Naive thymus-derived CD4-positive, alpha-beta T cell (primary cell): ENCODE measurements around the gene NSF. TPM values are rescaled to one million over a fixed set of nuclear protein-coding genes. Genes with fewer than 3 reads are reported as not detected.
"Not testable (repeated sequence)": the region's sequence is repeated elsewhere in the genome, so short reads cannot be mapped to it uniquely, and the experiment has no call there.

Source experiments
- ATAC-seq: fragments of 150-1000 bp; cut with Tn5 transposase; 2 replicates; pipeline ENCODE4 v1.10.0; 2021; ENCODE audit warnings: mild to moderate bottlenecking, moderate library complexity
- CTCF ChIA-PET: fragments of 350-600 bp; sonication (Branson Sonifier 250); formaldehyde crosslinking; loops from one replicate; lab custom pipeline; 2021; ENCODE audit warnings: antibody characterized with exemption; lab: Charles Lee
- POLR2A ChIA-PET: fragments of 350-600 bp; sonication (Branson Sonifier 250); formaldehyde crosslinking; loops from one replicate; lab custom pipeline; 2021; ENCODE audit warnings: antibody characterized with exemption, inconsistent platforms; lab: Charles Lee
- DNase-seq, 9 donors: peaks; one replicate each; pipeline versions ENCODE4 v3.0.0 to v3.0.0-alpha.2; 2020 to 2022; ENCODE audit warnings: mixed read lengths in 1 of 9
- H3K27ac ChIP-seq: one replicate; pipeline ENCODE4 v1.7.0; 2013; ENCODE audit warnings: mild to moderate bottlenecking, low read depth, low read length, moderate library complexity
- H3K27me3 ChIP-seq, 2 donors: one replicate each; pipeline ENCODE4 v1.7.0; 2013; ENCODE audit warnings: low read length in 2 of 2, mild to moderate bottlenecking in 2 of 2, moderate library complexity in 2 of 2; ENCODE audit not compliant: control insufficient read depth in 2 of 2, insufficient read depth in 2 of 2
- H3K36me3 ChIP-seq, 3 experiments: 1 replicate in 2 of 3; 2 replicates in 1 of 3; pipeline ENCODE4 v1.7.0; 2013; ENCODE audit warnings: low read length in 3 of 3, mild to moderate bottlenecking in 3 of 3, moderate library complexity in 1 of 3; ENCODE audit not compliant: insufficient read depth in 3 of 3, control insufficient read depth in 2 of 3
- H3K4me1 ChIP-seq, 2 donors: one replicate each; pipeline ENCODE4 v1.7.0; 2013; ENCODE audit warnings: low read length in 2 of 2, mild to moderate bottlenecking in 2 of 2, moderate library complexity in 1 of 2; ENCODE audit not compliant: control insufficient read depth in 2 of 2, insufficient read depth in 2 of 2
- H3K4me3 ChIP-seq: 2 replicates; pipeline ENCODE4 v1.7.0; 2013; ENCODE audit warnings: mild to moderate bottlenecking, low read length
- H3K9me3 ChIP-seq, 3 experiments: 1 replicate in 2 of 3; 2 replicates in 1 of 3; pipeline ENCODE4 v1.7.0; 2013; ENCODE audit warnings: low read length in 3 of 3; ENCODE audit not compliant: control insufficient read depth in 2 of 3
- H3K27ac Mint-ChIP-seq, 9 donors: one replicate each; pipeline ENCODE4 v1.8.0; 2020 to 2022; ENCODE audit warnings: mixed read lengths in 9 of 9, mild to moderate bottlenecking in 8 of 9, moderate library complexity in 5 of 9, inconsistent platforms in 2 of 9
- H3K27me3 Mint-ChIP-seq, 5 donors: one replicate each; pipeline ENCODE4 v1.8.0; 2021 to 2022; ENCODE audit warnings: mixed read lengths in 5 of 5, mild to moderate bottlenecking in 1 of 5
- H3K36me3 Mint-ChIP-seq, 5 donors: one replicate each; pipeline ENCODE4 v1.8.0; 2020 to 2022; ENCODE audit warnings: mixed read lengths in 5 of 5, mild to moderate bottlenecking in 3 of 5, inconsistent platforms in 1 of 5
- H3K4me1 Mint-ChIP-seq, 7 donors: one replicate each; pipeline ENCODE4 v1.8.0; 2020 to 2022; ENCODE audit warnings: mixed read lengths in 7 of 7, mild to moderate bottlenecking in 3 of 7, inconsistent platforms in 1 of 7
- H3K4me3 Mint-ChIP-seq, 10 donors: one replicate each; pipeline ENCODE4 v1.8.0; 2020 to 2022; ENCODE audit warnings: mild to moderate bottlenecking in 10 of 10, mixed read lengths in 10 of 10, moderate library complexity in 6 of 10, inconsistent platforms in 2 of 10
- H3K9me3 Mint-ChIP-seq, 11 donors: one replicate each; pipeline ENCODE4 v1.8.0; 2020 to 2022; ENCODE audit warnings: mixed read lengths in 11 of 11, mild to moderate bottlenecking in 4 of 11, inconsistent platforms in 1 of 11, moderate library complexity in 1 of 11
- intact Hi-C, 2 donors: fragments of 100-400 bp; cut with micrococcal nuclease; formaldehyde crosslinking; loops; one replicate each; pipeline ENCODE4 v1.15.1; 2023
- polyA plus RNA-seq, 2 donors: library from polyadenylated mRNA; unstranded; fragments of 300-500 nt; fragmentation: Illumina TruSeq; gene quantifications; one replicate each; pipeline ENCODE4 v1.2.3, GENCODE V29; 2021
- total RNA-seq, 6 experiments: library from RNA in 5 of 6; stranded (reverse) in 5 of 6; gene quantifications; 1 replicate in 5 of 6; 2 replicates in 1 of 6; pipeline ENCODE4 v1.2.3 and lab custom pipeline; 2021 to 2026

NSF gene
- total and polyA plus RNA-seq, 7 experiments from 2014 or later: 13.0 to 59.8 (median 36.1) TPM

DNA sequence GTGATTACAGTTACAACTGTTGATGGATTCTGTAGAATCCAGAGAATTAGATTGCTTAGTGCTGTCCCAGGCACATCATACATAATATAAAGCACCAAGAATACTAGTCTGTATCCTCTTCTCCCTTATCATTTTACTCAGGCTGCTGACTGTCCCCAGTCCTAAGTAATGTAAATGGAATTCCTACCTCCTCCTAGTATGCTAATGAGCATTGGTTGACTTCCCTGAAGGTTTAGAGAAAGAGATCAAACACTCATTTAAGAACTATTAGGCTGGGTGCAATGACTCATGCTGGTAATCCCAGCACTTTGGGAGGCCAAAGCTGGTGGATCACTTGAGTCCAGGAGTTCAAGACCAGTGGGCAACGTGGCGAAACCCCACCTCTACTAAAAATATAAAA, 37.0 kb downstream of the NSF start:
- H3K4me3 Mint-ChIP-seq, H3K27me3 Mint-ChIP-seq, H3K9me3 Mint-ChIP-seq, H3K27ac ChIP-seq, H3K4me1 ChIP-seq, H3K36me3 Mint-ChIP-seq, ATAC-seq, H3K9me3 ChIP-seq, H3K4me3 ChIP-seq, DNase-seq, CTCF ChIA-PET, POLR2A ChIA-PET, H3K36me3 ChIP-seq, intact Hi-C loops, H3K27ac Mint-ChIP-seq, H3K4me1 Mint-ChIP-seq, H3K27me3 ChIP-seq: not testable (repeated sequence)

DNA sequence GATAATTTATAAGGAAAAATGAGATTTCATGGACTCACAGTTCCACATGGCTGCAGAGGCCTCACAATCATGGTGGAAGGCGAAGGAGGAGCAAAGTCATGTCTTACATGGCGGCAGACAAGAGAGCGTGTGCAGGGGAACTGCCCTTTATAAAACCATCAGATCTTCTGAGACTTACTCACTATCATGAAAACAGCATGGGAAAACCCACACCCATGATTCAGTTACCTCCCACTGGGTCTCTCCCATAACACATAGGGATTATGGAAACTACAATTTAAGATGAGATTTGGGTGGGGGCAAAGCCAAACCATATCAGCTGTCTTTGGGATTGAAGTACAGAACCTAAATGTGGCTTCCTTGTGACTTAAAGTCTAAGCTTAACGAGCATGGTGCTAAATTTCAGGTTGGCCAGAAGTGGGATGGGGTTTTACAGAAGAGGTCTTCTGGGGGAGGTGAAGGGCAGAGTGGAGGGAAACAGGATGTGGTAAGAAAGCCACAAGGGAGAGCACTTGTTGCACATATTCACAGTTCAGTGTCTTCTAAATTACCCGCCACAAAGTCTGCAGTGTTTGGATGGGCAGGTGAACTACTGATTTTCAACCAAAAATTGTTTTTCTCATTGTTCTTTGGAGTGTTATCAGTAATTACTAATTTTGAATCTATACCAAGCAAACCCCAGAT, 38.4 kb downstream of the NSF start:
- H3K27ac Mint-ChIP-seq, POLR2A ChIA-PET, H3K4me1 ChIP-seq, H3K9me3 Mint-ChIP-seq, H3K27me3 ChIP-seq, H3K4me1 Mint-ChIP-seq, intact Hi-C loops, H3K4me3 Mint-ChIP-seq, CTCF ChIA-PET, DNase-seq, H3K9me3 ChIP-seq, H3K27me3 Mint-ChIP-seq, H3K4me3 ChIP-seq, H3K36me3 ChIP-seq, H3K27ac ChIP-seq, H3K36me3 Mint-ChIP-seq: not testable (repeated sequence)
- ATAC-seq: peak; percentile 87

DNA sequence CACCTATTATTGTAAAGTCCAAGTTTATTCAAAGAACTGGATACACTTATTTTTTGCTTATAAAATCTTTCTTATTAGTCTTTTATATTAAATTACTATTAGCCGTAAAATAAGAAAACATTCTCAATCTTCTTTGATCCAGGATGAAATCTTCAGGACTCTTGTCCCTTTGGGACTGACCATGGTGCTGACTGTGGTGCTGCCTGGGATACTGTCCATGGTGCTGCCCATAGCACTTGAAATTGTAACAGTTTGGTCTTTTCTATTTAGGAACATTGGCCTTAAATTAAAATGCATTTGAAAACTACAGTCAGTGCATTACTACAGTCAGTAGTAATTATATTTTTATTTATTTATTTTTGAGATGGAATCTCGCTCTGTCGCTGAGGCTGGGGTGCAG, 41.7 kb downstream of the NSF start:
- H3K4me1 ChIP-seq, H3K27me3 ChIP-seq, H3K4me1 Mint-ChIP-seq, CTCF ChIA-PET, H3K9me3 ChIP-seq, H3K27me3 Mint-ChIP-seq, DNase-seq, POLR2A ChIA-PET, H3K4me3 Mint-ChIP-seq, H3K36me3 Mint-ChIP-seq, ATAC-seq, intact Hi-C loops, H3K27ac ChIP-seq, H3K36me3 ChIP-seq, H3K27ac Mint-ChIP-seq, H3K9me3 Mint-ChIP-seq, H3K4me3 ChIP-seq: not testable (repeated sequence)

DNA sequence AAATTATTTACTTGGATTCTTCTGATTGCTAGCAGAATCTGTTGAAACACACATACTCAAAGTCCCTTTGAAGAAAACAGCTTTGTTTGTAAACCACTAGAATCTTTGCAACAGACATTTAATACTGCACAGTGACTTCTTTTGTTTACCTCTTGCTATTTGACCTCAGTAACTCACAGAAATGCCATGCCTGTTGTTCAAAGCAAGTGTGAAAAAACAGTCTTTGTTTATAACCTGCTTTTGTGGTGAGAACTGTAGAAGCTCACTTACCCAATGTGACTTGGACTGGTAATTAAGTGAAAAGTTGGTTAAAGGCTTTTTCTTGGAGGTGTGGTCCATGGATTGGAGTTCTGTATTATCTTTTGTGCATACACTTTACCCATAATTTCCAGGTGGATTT, 44.4 kb downstream of the NSF start:
- POLR2A ChIA-PET, H3K36me3 Mint-ChIP-seq, H3K9me3 ChIP-seq, H3K27me3 Mint-ChIP-seq, intact Hi-C loops, ATAC-seq, CTCF ChIA-PET, H3K36me3 ChIP-seq, H3K27me3 ChIP-seq, H3K4me1 Mint-ChIP-seq, DNase-seq, H3K27ac ChIP-seq, H3K9me3 Mint-ChIP-seq, H3K4me3 ChIP-seq, H3K4me1 ChIP-seq, H3K27ac Mint-ChIP-seq, H3K4me3 Mint-ChIP-seq: not testable (repeated sequence)

DNA sequence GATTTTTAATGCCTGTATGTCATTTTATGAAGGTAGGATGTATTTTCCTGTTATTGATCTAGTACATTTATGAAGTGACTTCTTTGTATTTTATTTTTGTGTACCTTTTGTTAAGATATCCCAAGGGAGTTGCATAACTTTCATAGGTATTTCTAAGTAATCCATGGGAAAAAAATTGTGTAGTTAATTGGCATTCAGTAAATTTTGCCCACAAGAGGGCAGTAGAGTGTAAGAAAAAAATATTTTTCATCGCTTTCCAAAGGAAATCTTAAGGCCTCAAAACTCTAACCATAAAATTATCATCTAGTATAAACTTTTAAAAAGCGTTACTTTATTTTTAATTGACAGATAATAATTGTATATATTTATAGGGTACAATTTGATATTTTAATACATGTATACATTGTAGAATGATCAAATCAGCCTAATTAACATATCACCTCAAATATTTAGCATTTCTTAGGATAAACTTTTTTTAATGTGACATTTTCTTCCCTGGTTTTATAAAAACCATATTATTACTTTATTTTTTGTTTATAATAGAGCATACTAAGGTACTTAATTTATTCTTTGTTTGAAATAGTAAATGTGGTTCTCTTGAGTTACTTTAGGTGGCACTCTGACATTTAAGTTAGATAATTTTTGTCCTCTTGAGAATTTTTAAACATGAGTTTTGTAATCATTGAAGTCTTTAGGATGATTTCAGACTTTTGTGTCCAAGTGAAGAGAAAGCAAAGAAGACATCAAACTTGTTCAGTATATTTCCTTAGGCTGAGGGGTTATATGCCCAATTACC, 51.6 kb downstream of the NSF start:
- H3K27me3 ChIP-seq, H3K4me1 Mint-ChIP-seq, H3K36me3 Mint-ChIP-seq, H3K9me3 Mint-ChIP-seq, CTCF ChIA-PET, intact Hi-C loops, H3K4me1 ChIP-seq, POLR2A ChIA-PET, H3K9me3 ChIP-seq, H3K27ac Mint-ChIP-seq, H3K4me3 Mint-ChIP-seq, H3K27me3 Mint-ChIP-seq, ATAC-seq, H3K36me3 ChIP-seq, H3K4me3 ChIP-seq, H3K27ac ChIP-seq: not testable (repeated sequence)
- DNase-seq: peak in 1 of 9 donors; percentile 8

DNA sequence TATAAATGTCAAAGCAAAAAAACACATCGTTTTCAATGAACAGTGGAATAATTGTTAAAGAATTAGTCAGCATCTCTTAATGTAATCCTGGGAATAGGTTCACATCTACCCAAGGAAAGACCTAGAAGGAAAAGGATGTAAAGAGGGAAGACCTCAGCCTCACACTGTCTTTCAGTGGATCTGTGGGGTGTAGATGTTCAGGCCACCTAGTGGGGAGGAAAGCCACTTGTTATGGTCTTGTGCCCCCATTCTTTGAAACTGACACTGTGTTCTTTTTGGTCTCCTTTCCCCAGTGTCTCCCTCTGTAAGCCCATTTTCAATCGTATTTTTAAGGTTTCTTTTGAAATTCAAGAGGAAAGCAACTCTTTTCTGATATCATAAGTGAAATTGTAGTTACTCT, 56.8 kb downstream of the NSF start:
- H3K27ac Mint-ChIP-seq, intact Hi-C loops, H3K4me1 Mint-ChIP-seq, H3K4me3 ChIP-seq, ATAC-seq, H3K27ac ChIP-seq, DNase-seq, H3K9me3 Mint-ChIP-seq, H3K9me3 ChIP-seq, H3K4me3 Mint-ChIP-seq, H3K27me3 ChIP-seq, H3K27me3 Mint-ChIP-seq, POLR2A ChIA-PET, H3K4me1 ChIP-seq, H3K36me3 Mint-ChIP-seq, CTCF ChIA-PET, H3K36me3 ChIP-seq: not testable (repeated sequence)

DNA sequence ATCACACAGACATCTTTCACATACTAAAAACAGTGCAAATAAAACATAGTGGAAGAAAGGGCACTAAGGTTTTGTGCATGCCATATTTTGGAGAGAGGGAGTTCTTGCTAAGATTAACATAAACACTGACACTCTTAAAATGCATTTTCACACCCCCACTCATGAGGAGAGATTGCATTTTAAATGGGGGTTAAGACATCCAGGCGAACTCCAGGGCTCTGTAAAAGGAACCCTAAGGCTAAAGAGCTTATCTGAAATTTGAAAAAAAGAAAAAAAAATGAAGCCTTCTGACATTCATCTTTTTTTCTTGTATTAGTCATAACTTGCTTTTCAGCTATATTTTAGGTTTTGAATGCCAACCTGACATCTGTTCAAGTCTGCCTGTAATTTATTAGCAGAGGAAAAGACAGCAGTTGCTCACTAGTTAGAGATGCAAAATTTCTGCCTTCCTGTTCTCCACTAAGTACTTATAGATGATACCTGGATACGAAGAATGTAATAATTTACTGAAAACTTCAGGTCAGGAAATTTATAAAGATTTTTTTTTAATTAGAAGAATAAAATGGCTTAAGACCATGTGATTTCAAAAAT, 57.3 kb downstream of the NSF start:
- ATAC-seq, H3K9me3 Mint-ChIP-seq, intact Hi-C loops: not testable (repeated sequence)

More for the DNA sequence above, 57.3 kb downstream of the NSF start:
- POLR2A ChIA-PET, H3K27me3 Mint-ChIP-seq, H3K4me3 Mint-ChIP-seq, H3K36me3 Mint-ChIP-seq, H3K27ac Mint-ChIP-seq, H3K4me3 ChIP-seq, H3K4me1 Mint-ChIP-seq, H3K27ac ChIP-seq, DNase-seq, H3K9me3 ChIP-seq, H3K27me3 ChIP-seq, CTCF ChIA-PET, H3K4me1 ChIP-seq, H3K36me3 ChIP-seq: not testable (repeated sequence)
